Endothelial cell of umbilical vein (primary cell): ENCODE measurements around the gene CXCR5. TPM values are rescaled to one million over a fixed set of nuclear protein-coding genes. Genes with fewer than 3 reads are reported as not detected.

Source experiments
- BruUV-seq: library from RNA; stranded (reverse); fragments of 400-500 nt; replicated peaks from 2 replicates; lab custom pipeline; 2021; lab: Mats Ljungman, UMichigan
- CTCF ChIA-PET: fragments of 300-600, 350-600 bp; sonication (Branson Sonifier 250); formaldehyde crosslinking; loops from one replicate; lab custom pipeline; 2021; ENCODE audit warnings: antibody characterized with exemption, inconsistent platforms; lab: Charles Lee
- POLR2A ChIA-PET: fragments of 300-600, 350-600 bp; sonication (Branson Sonifier 250); formaldehyde crosslinking; loops from one replicate; lab custom pipeline; 2021; ENCODE audit warnings: antibody characterized with exemption, inconsistent platforms; lab: Charles Lee
- DNase-seq: peaks from one replicate; pipeline ENCODE4 v3.0.0-alpha.2; 2011; ENCODE audit warnings: low read depth, low spot score
- FAIRE-seq: peaks from 2 replicates; lab custom pipeline; 2011; peaks lifted over from hg19 to GRCh38; lab: Jason Lieb, UNC
- H2AFZ ChIP-seq: 2 replicates; pipeline ENCODE4 v1.6.0; 2012; ENCODE audit warnings: low read depth, low read length, control low read depth, inconsistent platforms
- H3K27ac ChIP-seq: 2 replicates; pipeline ENCODE4 v1.5.1; 2011; ENCODE audit warnings: low read depth, mild to moderate bottlenecking, control low read depth, low read length, moderate library complexity; ENCODE audit not compliant: insufficient read depth
- H3K27me3 ChIP-seq, 2 experiments: 2 replicates each; pipeline versions ENCODE4 v1.6.0 to v1.6.1; 2011; ENCODE audit warnings: low read length in 2 of 2, mixed read lengths in 1 of 2; ENCODE audit not compliant: control insufficient read depth in 2 of 2, insufficient read depth in 2 of 2
- H3K36me3 ChIP-seq, 2 experiments: 2 replicates in 1 of 2; 3 replicates in 1 of 2; pipeline ENCODE4 v1.5.1; 2011; ENCODE audit warnings: low read length in 2 of 2, mild to moderate bottlenecking in 1 of 2, moderate library complexity in 1 of 2; ENCODE audit not compliant: control insufficient read depth in 2 of 2, insufficient read depth in 2 of 2; ENCODE audit errors: extremely low read depth in 1 of 2
- H3K4me1 ChIP-seq: 3 replicates; pipeline ENCODE4 v1.5.1; 2011; ENCODE audit warnings: mild to moderate bottlenecking, low read length; ENCODE audit not compliant: control insufficient read depth, insufficient read depth; ENCODE audit errors: extremely low read depth
- H3K4me2 ChIP-seq: 2 replicates; pipeline ENCODE4 v1.6.1; 2011; ENCODE audit warnings: low read length, control low read depth, mixed read lengths; ENCODE audit not compliant: insufficient read depth
- H3K4me3 ChIP-seq, 3 experiments: fragments of 200-600 bp in 1 of 3; sonication (generic), shearing (Covaris generic) in 1 of 3; replicated peaks in 1 of 3; 2 replicates each; pipeline ENCODE4 v1.5.1; 2011 to 2016; ENCODE audit warnings: control low read depth in 3 of 3, low read length in 3 of 3, mild to moderate bottlenecking in 2 of 3, inconsistent platforms in 1 of 3, low read depth in 1 of 3, moderate library complexity in 1 of 3; ENCODE audit not compliant: insufficient read depth in 1 of 3
- H3K79me2 ChIP-seq: 2 replicates; pipeline ENCODE4 v1.6.0; 2012; ENCODE audit warnings: low read length, inconsistent platforms; ENCODE audit not compliant: control insufficient read depth, insufficient read depth
- H3K9ac ChIP-seq: replicated peaks from 2 replicates; pipeline ENCODE3; 2011; ENCODE audit warnings: low read length, control low read depth; ENCODE audit not compliant: insufficient read depth; ENCODE audit errors: extremely low read depth
- H3K9me1 ChIP-seq: replicated peaks from 3 replicates; pipeline ENCODE4 v1.6.0; 2011; ENCODE audit warnings: mild to moderate bottlenecking, low read length; ENCODE audit not compliant: control insufficient read depth, insufficient read depth; ENCODE audit errors: extremely low read depth
- H3K9me3 ChIP-seq: replicated peaks from 2 replicates; pipeline ENCODE4 v1.5.1; 2012; ENCODE audit warnings: low read length, inconsistent platforms; ENCODE audit not compliant: control insufficient read depth, insufficient read depth
- H4K20me1 ChIP-seq: replicated peaks from 2 replicates; pipeline ENCODE3; 2011; ENCODE audit warnings: mild to moderate bottlenecking, low read length; ENCODE audit not compliant: control insufficient read depth, insufficient read depth; ENCODE audit errors: extremely low read depth
- EZH2 ChIP-seq: IDR thresholded peaks from 2 replicates; pipeline ENCODE4 v1.6.1; 2012; ENCODE audit warnings: borderline replicate concordance, low read depth, mild to moderate bottlenecking, moderate library complexity, low read length, inconsistent platforms; ENCODE audit not compliant: severe bottlenecking
- FOS ChIP-seq: IDR thresholded peaks from 2 replicates; pipeline ENCODE4 v1.6.1; 2011; ENCODE audit warnings: mild to moderate bottlenecking, low read length, moderate library complexity, borderline replicate concordance; ENCODE audit not compliant: insufficient read depth
- GATA2 ChIP-seq: IDR thresholded peaks from 2 replicates; pipeline ENCODE4 v1.7.0; 2011; ENCODE audit warnings: low read depth, mild to moderate bottlenecking, moderate library complexity, mixed read lengths, low read length; ENCODE audit not compliant: insufficient read length, insufficient read depth
- JUN ChIP-seq: IDR thresholded peaks from 2 replicates; pipeline ENCODE4 v1.6.1; 2011; ENCODE audit warnings: borderline replicate concordance, low read depth; ENCODE audit not compliant: insufficient read length, insufficient read depth
- MYC ChIP-seq: IDR thresholded peaks from one replicate; pipeline ENCODE4 v1.6.1; 2011; ENCODE audit warnings: mild to moderate bottlenecking, low read depth, low read length
- POLR2A ChIP-seq: IDR thresholded peaks from 2 replicates; pipeline ENCODE4 v1.6.1; 2012; ENCODE audit warnings: low read depth, mild to moderate bottlenecking, control low read depth, low read length
- POLR2AphosphoS5 ChIP-seq: IDR thresholded peaks from 2 replicates; pipeline ENCODE4 v1.6.1; 2012; ENCODE audit warnings: low read depth, mild to moderate bottlenecking, control low read depth, low read length, moderate library complexity; ENCODE audit not compliant: insufficient read depth
- dilution Hi-C: fragments of 300-500 bp; cut with MboI; formaldehyde crosslinking; loops from one replicate; pipeline ENCODE4 v1.15.0; 2019; ENCODE audit warnings: low sequenced_read_pairs; ENCODE audit not compliant: extremely low pct_ligation_motif_present
- intact Hi-C: fragments of 100-400 bp; cut with micrococcal nuclease; formaldehyde crosslinking; loops from one replicate; pipeline ENCODE4 v1.10.0; 2022
- polyA plus RNA-seq, 4 experiments: library from polyadenylated mRNA; depleted of rRNA in 3 of 4; stranded (reverse) in 3 of 4; unstranded in 1 of 4; fragments of >200 nt; gene quantifications; 2 replicates each; pipeline versions ENCODE4 v1.2.1 to v1.2.3, GENCODE V29; 2011 to 2012; ENCODE audit warnings: missing spikeins in 1 of 4
- total RNA-seq: library from RNA; stranded (reverse); gene quantifications from 2 replicates; pipeline ENCODE4 v1.2.3, GENCODE V29; 2021
- TF ChIP-seq, protein P1 (sequence below): IDR thresholded peaks from 2 replicates; pipeline ENCODE4 v1.6.1; 2011; ENCODE audit not compliant: insufficient read depth, insufficient read length
- TF ChIP-seq, protein P2 (sequence below), 2 donors: IDR thresholded peaks; 1 replicate in 1 of 2; 2 replicates in 1 of 2; pipeline ENCODE4 v1.5.1; 2011; ENCODE audit warnings: low read length in 2 of 2, mild to moderate bottlenecking in 2 of 2, moderate library complexity in 2 of 2, control low read depth in 1 of 2, inconsistent platforms in 1 of 2, low read depth in 1 of 2; ENCODE audit not compliant: insufficient read depth in 1 of 2; ENCODE audit errors: extremely low read depth in 1 of 2

CXCR5 gene
- total and polyA plus RNA-seq, 2 donors (not counting 3 experiments of a cell fraction or from before 2014, with no cell fraction given): not detected

DNA sequence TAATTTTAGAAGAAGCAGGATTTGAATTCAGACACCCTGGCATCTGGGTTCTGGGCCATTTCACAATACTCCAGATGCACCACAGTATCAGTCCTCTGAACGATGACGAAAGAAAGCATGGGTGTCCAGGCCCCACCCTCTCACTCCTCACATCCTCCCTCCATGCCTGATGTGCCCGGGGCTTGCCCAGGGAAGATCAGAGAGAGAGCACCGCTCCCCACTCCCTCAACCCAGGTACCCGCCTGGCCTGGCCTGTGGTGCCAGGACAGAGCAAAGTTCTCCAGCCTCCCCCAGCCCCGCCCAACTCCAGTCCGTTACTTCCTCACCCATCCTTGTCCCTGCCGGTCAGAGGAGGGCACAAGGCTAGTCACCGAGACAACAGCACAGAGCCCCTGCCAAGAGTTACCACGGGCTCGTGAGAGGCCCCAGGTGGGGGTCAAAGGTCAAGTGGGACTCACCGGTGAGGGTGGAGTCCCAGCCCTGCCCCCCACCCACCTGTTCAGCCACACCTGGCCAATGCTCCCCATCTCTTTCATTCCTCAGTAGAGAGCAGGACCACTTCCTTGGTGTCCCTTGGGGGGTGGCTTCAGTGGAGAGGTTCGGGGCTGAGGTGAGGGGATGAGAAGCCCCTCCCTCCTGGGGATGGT lies 33.9 kb downstream of the CXCR5 start:
- Histone ChIP-seq H4K20me1 (no peaks in the 10 kb centered on the region), H3K4me3 (no peak overlapping the region), H3K79me2 (peaks cover 69% of the 10 kb centered on the region), H3K36me3 (no peaks in the 10 kb centered on the region), H3K9me1 (no peaks in the 10 kb centered on the region), H3K27ac (peak overlapping the region; percentile 62), H2AFZ (no peak overlapping the region), H3K4me2 (no peak overlapping the region), H3K9ac (peak overlapping the region; percentile 48), H3K27me3 (no peaks in the 10 kb centered on the region), H3K4me1 (peaks cover 77% of the 10 kb centered on the region), H3K9me3 (no peaks in the 10 kb centered on the region)
- FAIRE-seq: peak; percentile 60
- no peak for DNase-seq
- ChIA-PET POLR2A (no interaction called here), CTCF (interaction anchor here (10.0 kb wide), 1 partner anchor 9 kb away, joined by 330 read pairs; the partner anchor contains the start of gene BCL9L)
- intact Hi-C loops (no loop called here), dilution Hi-C loops (no loop called here)
- no peak for TF ChIP-seq JUN
- TF ChIP-seq, protein P1, sequence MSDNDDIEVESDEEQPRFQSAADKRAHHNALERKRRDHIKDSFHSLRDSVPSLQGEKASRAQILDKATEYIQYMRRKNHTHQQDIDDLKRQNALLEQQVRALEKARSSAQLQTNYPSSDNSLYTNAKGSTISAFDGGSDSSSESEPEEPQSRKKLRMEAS: no peak
- no peak for TF ChIP-seq POLR2A
- no peak for TF ChIP-seq EZH2
- no peak for TF ChIP-seq MYC
- TF ChIP-seq FOS: no peak
- TF ChIP-seq POLR2AphosphoS5: no peak
- TF ChIP-seq, protein P2, sequence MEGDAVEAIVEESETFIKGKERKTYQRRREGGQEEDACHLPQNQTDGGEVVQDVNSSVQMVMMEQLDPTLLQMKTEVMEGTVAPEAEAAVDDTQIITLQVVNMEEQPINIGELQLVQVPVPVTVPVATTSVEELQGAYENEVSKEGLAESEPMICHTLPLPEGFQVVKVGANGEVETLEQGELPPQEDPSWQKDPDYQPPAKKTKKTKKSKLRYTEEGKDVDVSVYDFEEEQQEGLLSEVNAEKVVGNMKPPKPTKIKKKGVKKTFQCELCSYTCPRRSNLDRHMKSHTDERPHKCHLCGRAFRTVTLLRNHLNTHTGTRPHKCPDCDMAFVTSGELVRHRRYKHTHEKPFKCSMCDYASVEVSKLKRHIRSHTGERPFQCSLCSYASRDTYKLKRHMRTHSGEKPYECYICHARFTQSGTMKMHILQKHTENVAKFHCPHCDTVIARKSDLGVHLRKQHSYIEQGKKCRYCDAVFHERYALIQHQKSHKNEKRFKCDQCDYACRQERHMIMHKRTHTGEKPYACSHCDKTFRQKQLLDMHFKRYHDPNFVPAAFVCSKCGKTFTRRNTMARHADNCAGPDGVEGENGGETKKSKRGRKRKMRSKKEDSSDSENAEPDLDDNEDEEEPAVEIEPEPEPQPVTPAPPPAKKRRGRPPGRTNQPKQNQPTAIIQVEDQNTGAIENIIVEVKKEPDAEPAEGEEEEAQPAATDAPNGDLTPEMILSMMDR (IDR thresholded peaks at IDR 0.05; ENCODE audit: extremely low read depth in 1 of 2, insufficient read depth in 1 of 2, low read depth in 1 of 2, low read length in 2 of 2): no peak
- no peak for TF ChIP-seq GATA2
- no TSS peak for BruUV-seq
